B cell (primary cell): ENCODE data around the gene OPN1MW3. TPM values are rescaled to one million over a fixed set of nuclear protein-coding genes. Genes with fewer than 3 reads are reported as not detected.
A peak's percentile ranks its signal among the peaks of the same experiment; 100 is the strongest.
"Not testable (repeated sequence)": the region's sequence is repeated elsewhere in the genome, so short reads cannot be mapped to it uniquely, and the experiment has no call there.

Experiments used
- ATAC-seq: fragments of 200-7000 bp; cut with Tn5 transposase; one replicate; pipeline ENCODE4 v1.10.0; 2021; ENCODE audit warnings: low read depth, mild to moderate bottlenecking, moderate number of reproducible peaks, moderate library complexity
- CTCF ChIA-PET: fragments of 350-600 bp; sonication (Branson Sonifier 250); formaldehyde crosslinking; loops from one replicate; lab custom pipeline; 2021; ENCODE audit warnings: antibody characterized with exemption, inconsistent platforms; lab: Charles Lee
- POLR2A ChIA-PET: fragments of 350-600 bp; sonication (Branson Sonifier 250); formaldehyde crosslinking; loops from one replicate; lab custom pipeline; 2021; ENCODE audit warnings: antibody characterized with exemption; lab: Charles Lee
- DNase-seq: peaks from one replicate; pipeline ENCODE4 v3.0.0; 2013
- H2AFZ ChIP-seq: 2 replicates; pipeline ENCODE4 v1.6.1; 2012; ENCODE audit warnings: mild to moderate bottlenecking, low read depth, low read length; ENCODE audit not compliant: insufficient read depth, poor library complexity, severe bottlenecking
- H3K27ac ChIP-seq, 2 donors: 1 replicate in 1 of 2; 2 replicates in 1 of 2; pipeline ENCODE4 v1.5.1; 2012 to 2013; ENCODE audit warnings: low read length in 2 of 2, mild to moderate bottlenecking in 2 of 2, moderate library complexity in 1 of 2
- H3K27me3 ChIP-seq, 4 experiments: fragments of 200-600 bp in 1 of 4; sonication (generic) in 1 of 4; replicated peaks in 1 of 4; 1 replicate in 2 of 4; 2 replicates in 2 of 4; pipeline versions ENCODE4 v1.6.1 to v1.7.0; 2013 to 2016; ENCODE audit warnings: low read length in 3 of 4, mild to moderate bottlenecking in 2 of 4, mixed read lengths in 1 of 4, moderate library complexity in 1 of 4; ENCODE audit not compliant: insufficient read depth in 4 of 4, control insufficient read depth in 3 of 4; ENCODE audit errors: control extremely low read depth in 1 of 4
- H3K36me3 ChIP-seq, 2 experiments: replicated peaks in 1 of 2; 1 replicate in 1 of 2; 2 replicates in 1 of 2; pipeline versions ENCODE4 v1.6.1 to v1.7.1; 2013; ENCODE audit warnings: low read length in 1 of 2; ENCODE audit not compliant: insufficient read depth in 2 of 2, control insufficient read depth in 1 of 2; ENCODE audit errors: control extremely low read depth in 1 of 2, extremely low read depth in 1 of 2
- H3K4me1 ChIP-seq, 2 donors: fragments of 200-600 bp in 1 of 2; sonication (generic) in 1 of 2; 1 replicate in 1 of 2; 2 replicates in 1 of 2; pipeline versions ENCODE4 v1.5.1 to v1.6.1; 2013 to 2017; ENCODE audit warnings: low read length in 2 of 2; ENCODE audit not compliant: control insufficient read depth in 2 of 2, insufficient read depth in 2 of 2
- H3K4me2 ChIP-seq: replicated peaks from 2 replicates; pipeline ENCODE3; 2012; ENCODE audit warnings: mild to moderate bottlenecking, low read depth, low read length; ENCODE audit not compliant: poor library complexity, severe bottlenecking
- H3K4me3 ChIP-seq, 5 experiments: fragments of 200-600 bp in 1 of 5; sonication (generic) in 1 of 5; 1 replicate in 3 of 5; 2 replicates in 2 of 5; pipeline versions ENCODE4 v1.5.1 to v1.7.0; 2011 to 2016; ENCODE audit warnings: low read length in 4 of 5, mild to moderate bottlenecking in 4 of 5, low read depth in 2 of 5, control low read depth in 1 of 5, moderate library complexity in 1 of 5; ENCODE audit not compliant: insufficient read depth in 1 of 5; ENCODE audit errors: control extremely low read depth in 1 of 5, extremely low read depth in 1 of 5
- H3K79me2 ChIP-seq: fragments of 200-600 bp; sonication (generic); one replicate; pipeline ENCODE4 v1.6.0; 2016; ENCODE audit warnings: low read length; ENCODE audit not compliant: control insufficient read depth, insufficient read depth
- H3K9ac ChIP-seq: fragments of 200-600 bp; sonication (generic); 2 replicates; pipeline ENCODE4 v1.6.1; 2017; ENCODE audit warnings: mild to moderate bottlenecking, low read length, moderate library complexity
- H3K9me3 ChIP-seq, 3 donors: one replicate each; pipeline versions ENCODE4 v1.6.1 to v1.7.1; 2013; ENCODE audit warnings: low read length in 2 of 3; ENCODE audit not compliant: control insufficient read depth in 2 of 3, insufficient read depth in 1 of 3; ENCODE audit errors: control extremely low read depth in 1 of 3
- H4K20me1 ChIP-seq: 2 replicates; pipeline ENCODE4 v1.6.0; 2012; ENCODE audit warnings: mild to moderate bottlenecking, low read length; ENCODE audit not compliant: insufficient read depth, control insufficient read depth, poor library complexity, severe bottlenecking
- H3K27ac Mint-ChIP-seq: one replicate; pipeline ENCODE4 v1.8.0; 2021; ENCODE audit warnings: mixed read lengths
- H3K27me3 Mint-ChIP-seq: one replicate; pipeline ENCODE4 v1.8.0; 2021; ENCODE audit warnings: mixed read lengths
- H3K4me1 Mint-ChIP-seq: one replicate; pipeline ENCODE4 v1.8.0; 2021; ENCODE audit warnings: mixed read lengths
- H3K4me3 Mint-ChIP-seq: one replicate; pipeline ENCODE4 v1.8.0; 2021; ENCODE audit warnings: mixed read lengths
- H3K9me3 Mint-ChIP-seq: one replicate; pipeline ENCODE4 v1.8.0; 2022; ENCODE audit warnings: mixed read lengths; ENCODE audit not compliant: insufficient read depth
- WGBS: methylation state at CpG from one replicate; pipeline ENCODE4 v1.1.5; 2013; ENCODE audit warnings: missing lambda C conversion rate; ENCODE audit not compliant: insufficient coverage; 5-methylcytosine and 5-hydroxymethylcytosine counted together
- intact Hi-C: fragments of 100-400 bp; cut with micrococcal nuclease; formaldehyde crosslinking; loops from one replicate; pipeline ENCODE4 v1.10.0; 2022
- polyA plus RNA-seq: library from polyadenylated mRNA; depleted of rRNA; stranded (reverse); fragments of >200 nt; gene quantifications from 2 replicates; pipeline ENCODE4 v1.2.3, GENCODE V29; 2012
- total RNA-seq, 2 donors: library from RNA; stranded (reverse); fragments of 120-200 nt in 1 of 2; gene quantifications; 1 replicate in 1 of 2; 2 replicates in 1 of 2; pipeline versions ENCODE4 v1.2.3 to v1.2.4, GENCODE V29; 2013 to 2022

The OPN1MW3 gene
- total and polyA plus RNA-seq, 2 donors (not counting 1 experiment from before 2014, with no cell fraction given), result not detected

DNA sequence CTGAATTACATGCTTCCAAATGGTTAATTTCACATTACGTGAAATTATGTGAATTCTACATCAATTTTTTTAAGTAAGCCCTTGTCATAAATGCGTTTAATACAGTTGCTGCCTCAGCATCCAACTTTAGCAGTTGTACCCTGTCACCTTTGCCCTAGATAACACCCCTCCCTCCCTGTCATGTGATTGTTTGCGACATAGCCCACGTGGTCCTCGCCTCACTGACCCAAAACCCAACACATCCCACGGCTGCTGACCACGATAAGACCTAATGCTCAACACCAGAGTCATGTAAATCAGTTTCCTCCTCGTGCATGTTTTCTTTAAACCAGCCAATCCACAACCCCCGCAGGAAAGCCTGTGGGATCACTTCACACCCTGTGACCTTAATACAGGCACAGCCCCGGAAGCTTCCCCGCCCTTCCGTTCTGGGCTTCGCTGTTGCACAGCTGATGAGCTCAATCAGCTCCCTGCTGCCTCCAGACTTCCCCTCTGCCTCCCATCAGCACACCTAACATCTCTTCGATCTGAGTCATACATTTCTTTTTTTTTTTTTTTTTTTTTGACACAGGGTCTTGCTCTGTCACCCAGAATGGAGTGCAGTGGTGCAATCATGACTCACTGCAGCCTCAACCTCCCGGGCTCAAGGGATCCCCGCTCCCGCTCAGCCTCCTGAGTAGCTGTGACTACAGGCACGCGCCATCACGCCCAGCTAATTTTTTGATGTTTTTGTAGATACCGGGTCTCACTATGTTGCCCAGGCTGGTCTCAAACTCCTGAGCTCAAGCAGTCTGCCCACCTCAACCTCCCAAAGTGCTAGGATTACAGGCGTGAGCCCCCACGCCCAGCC lies 27.3 kb downstream of the OPN1MW3 start:
- H3K9me3 ChIP-seq, H3K4me3 Mint-ChIP-seq, H2AFZ ChIP-seq, H3K4me1 Mint-ChIP-seq, H3K27ac Mint-ChIP-seq, H3K27me3 ChIP-seq, H3K79me2 ChIP-seq, H3K36me3 ChIP-seq, intact Hi-C loops, H3K9ac ChIP-seq, H3K4me3 ChIP-seq, H3K4me1 ChIP-seq, H3K4me2 ChIP-seq, POLR2A ChIA-PET, H4K20me1 ChIP-seq, H3K9me3 Mint-ChIP-seq, DNase-seq, CTCF ChIA-PET, H3K27me3 Mint-ChIP-seq, H3K27ac ChIP-seq: not testable (repeated sequence)
- ATAC-seq, result peak; percentile 92
- WGBS, result no CpG with 5 or more reads among the region's 23 CpGs

DNA sequence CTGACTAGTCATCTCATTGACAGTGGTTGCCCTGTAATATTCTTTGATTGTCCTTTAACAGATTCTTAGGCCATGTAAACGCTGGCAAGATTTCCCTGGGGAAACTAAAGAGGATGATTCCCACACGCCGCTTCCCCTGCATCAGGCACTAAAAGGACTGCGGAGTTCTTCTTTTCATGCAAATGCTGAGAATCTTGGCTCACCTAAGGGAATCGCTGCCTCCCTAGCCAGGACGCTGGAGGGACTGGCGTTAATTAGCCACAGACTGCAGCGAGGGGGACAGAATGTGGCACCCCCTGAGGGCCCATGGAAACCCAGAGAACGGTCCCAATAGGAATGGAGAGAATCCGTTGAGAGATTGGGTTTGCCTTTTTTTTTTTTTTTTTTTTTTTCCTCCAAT lies 29.0 kb downstream of the OPN1MW3 start:
- H3K9me3 Mint-ChIP-seq, ATAC-seq, H3K4me3 Mint-ChIP-seq: not testable (repeated sequence)

More for the DNA sequence above, 29.0 kb downstream of the OPN1MW3 start:
- H4K20me1 ChIP-seq, H3K4me3 ChIP-seq, H3K27ac Mint-ChIP-seq, H3K27me3 Mint-ChIP-seq, POLR2A ChIA-PET, H3K9ac ChIP-seq, H3K36me3 ChIP-seq, H3K27ac ChIP-seq, H3K4me1 Mint-ChIP-seq, H3K4me1 ChIP-seq, H3K79me2 ChIP-seq, H3K4me2 ChIP-seq, H3K9me3 ChIP-seq, H3K27me3 ChIP-seq, intact Hi-C loops, DNase-seq, H2AFZ ChIP-seq, CTCF ChIA-PET: not testable (repeated sequence)
- no CpG with 5 or more reads among the region's 10 CpGs for WGBS
